Renal pelvis (tissue), 4 donors: Measurements from ENCODE around the gene STAT1. TPM values are rescaled to one million over a fixed set of nuclear protein-coding genes. Genes with fewer than 3 reads are reported as not detected.
"Not testable (repeated sequence)": the region's sequence is repeated elsewhere in the genome, so short reads cannot be mapped to it uniquely, and the experiment has no call there.

ENCODE experiments used
- DNase-seq: peaks from one replicate; pipeline ENCODE4 v3.0.0-alpha.2; 2013
- polyA plus RNA-seq, 3 donors: library from polyadenylated mRNA; unstranded; fragments of 120-200 nt; gene quantifications; one replicate each; pipeline ENCODE4 v1.2.1, GENCODE V29; 2013; ENCODE audit not compliant: insufficient read length in 3 of 3

Gene STAT1
- polyA plus RNA-seq, 3 donors: 135 to 155 (median 135) TPM

- DNase-seq: no peak
These were observed 2.8 kb downstream of the STAT1 start for GRCh38 chr2:191010887-191011885.

GRCh38 chr2:191009541-191010374, 4.2 kb downstream of the STAT1 start:
- no peak for DNase-seq

- no peak for DNase-seq
These were observed 5.7 kb downstream of the STAT1 start for GRCh38 chr2:191008286-191008685.

GRCh38 chr2:191006997-191007783, 6.8 kb downstream of the STAT1 start:
- no peak for DNase-seq

- DNase-seq: no peak
These were observed 7.7 kb downstream of the STAT1 start for GRCh38 chr2:191006297-191006696.

DNA sequence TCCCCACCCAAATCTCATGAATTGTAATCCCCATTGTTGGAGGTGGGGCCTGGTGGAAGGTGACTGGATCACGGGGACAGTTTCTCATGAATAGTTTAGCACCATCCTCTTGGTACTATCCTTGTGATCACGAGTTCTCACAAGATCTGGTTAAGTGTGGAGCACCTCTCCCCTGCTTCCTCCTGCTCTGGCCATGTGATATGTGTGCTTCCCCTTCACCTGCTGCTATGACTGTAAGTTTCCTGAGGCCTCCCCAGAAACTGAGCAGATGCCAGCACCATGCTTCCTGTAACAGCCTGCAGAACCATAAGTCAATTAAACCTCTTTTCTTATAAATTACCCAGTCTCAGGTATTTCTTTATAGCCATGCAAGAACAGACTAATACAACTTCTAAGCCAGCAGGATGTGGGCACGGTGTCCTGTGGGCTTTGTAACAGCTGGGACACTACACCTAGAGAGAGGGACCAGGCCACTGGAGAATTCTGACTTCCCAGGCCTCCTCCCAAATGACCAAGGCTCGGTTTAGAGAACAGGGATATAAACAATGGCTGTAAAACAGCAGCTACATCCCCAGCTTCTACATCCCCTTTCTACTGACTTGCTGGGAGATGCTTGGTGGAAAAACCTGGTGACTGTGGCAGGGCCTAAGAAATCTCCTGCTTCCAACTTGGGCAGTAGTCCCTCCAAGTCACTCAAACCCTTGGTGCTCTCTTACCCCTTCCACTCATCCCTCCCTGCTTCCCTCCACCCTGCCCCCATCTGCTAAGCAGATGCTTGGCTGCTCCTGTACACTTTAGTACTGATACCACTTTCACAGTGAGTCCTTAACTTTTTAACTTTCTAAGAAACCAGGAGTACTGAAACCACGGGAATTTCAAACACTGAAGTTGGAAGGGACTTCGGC, 10.3 kb downstream of the STAT1 start:
- DNase-seq: no peak

DNA sequence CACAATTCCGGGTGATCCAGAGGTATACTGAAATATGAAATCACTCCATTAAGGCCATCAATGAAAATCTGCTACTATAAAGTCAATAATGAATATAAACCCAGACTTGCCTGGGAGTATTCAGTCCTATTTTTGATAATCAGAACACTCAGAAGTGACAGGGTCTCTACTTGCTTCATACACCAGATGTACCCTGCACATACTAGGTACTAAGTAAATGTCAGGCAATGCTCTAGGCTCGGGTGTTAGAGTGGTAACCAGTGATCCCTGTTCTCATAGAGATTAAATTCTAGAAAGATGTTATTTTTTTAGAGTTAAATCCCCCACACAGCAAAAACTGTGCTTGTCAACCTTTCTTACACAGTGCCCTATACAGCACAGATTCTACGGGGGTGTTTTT, 12.3 kb downstream of the STAT1 start:
- no peak for DNase-seq

DNA sequence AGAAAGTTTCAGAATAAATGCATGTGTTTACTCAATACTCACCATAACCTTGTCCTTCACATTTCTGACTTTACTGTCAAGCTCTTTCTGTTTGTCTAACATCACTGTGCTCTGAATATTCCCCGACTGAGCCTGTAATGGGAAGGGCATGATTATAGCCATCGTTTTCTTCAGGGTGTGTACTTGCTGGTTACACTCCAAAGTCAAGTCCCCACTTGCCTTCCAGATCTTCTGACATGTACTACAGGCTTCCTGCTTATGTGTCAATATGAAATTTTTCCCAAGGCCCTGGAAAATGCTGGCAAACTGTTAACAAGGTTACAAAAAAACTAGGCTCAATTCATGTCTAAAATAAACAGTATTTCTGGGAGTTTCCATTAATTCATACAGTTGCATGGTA, 12.9 kb downstream of the STAT1 start:
- DNase-seq: no peak

- DNase-seq: no peak
These were observed 13.9 kb downstream of the STAT1 start for GRCh38 chr2:190999949-191000665.

DNA sequence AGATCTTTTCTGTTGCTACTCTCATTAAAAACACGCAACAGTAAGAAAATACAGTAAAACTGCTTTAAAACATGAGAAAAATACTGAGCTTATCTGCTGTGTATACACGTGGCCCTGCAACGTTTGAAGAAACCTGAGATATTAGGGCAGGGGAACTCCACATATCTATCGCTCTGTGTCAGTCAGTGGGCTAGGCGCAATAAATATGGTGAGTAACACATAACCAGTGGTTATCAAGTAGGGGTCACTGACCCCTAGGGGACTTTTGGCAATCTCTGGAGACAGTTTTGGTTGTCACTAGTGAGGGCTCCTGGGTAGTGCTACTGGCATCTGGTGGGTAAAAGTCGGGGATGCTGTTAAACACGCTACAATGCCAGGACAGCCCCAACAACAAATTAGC, 14.9 kb downstream of the STAT1 start:
- no peak for DNase-seq

GRCh38 chr2:190997526-190998113, 16.4 kb downstream of the STAT1 start:
- DNase-seq: no peak

DNA sequence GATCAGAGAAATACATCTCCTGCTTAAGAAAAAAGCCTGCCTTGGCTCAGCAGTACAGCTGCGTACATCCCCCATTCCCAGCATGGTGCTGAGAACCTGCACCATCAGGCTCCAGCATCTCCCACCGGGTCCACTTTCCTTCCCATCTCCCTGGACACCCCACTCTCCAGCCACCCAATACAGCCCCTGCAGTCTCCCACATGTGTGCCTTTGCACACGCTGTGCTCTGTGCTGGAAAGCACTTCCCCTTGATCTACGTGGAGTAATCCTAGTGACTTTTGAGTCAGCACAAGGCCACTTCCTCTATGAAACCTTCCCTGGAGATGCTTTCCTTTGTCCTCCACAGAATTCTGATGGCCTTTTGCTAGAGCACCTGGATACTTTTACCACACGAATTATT, 17.0 kb downstream of the STAT1 start:
- no peak for DNase-seq

DNA sequence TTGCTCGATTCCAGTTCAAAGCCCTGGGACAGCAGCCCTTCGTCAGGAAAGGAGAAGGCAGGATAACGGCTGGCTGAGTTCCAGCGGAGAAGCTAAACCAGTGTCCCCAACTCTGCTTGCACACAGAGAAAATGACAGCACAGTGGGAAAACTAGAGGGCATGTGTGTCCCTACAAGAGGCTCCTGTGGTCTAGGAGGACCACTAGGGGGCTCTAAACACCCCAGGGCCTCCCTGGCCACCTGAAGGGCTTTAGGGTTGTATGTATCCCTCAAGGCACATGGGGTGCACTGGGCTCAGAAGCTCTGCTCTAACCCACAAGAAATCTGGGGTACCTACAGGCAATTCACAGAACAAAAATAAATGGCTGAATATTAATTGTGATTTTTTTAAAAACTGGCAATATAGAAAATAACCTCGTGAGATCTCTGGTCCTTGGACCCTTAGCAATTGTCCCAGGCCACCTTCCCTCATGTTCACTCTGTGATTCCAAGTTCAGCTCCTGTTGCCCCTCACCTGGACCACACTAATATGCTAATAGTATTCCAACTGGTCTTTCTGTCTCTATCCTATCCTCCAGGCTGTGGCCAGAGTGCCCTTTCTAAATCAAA, 17.5 kb downstream of the STAT1 start:
- DNase-seq: no peak

DNA sequence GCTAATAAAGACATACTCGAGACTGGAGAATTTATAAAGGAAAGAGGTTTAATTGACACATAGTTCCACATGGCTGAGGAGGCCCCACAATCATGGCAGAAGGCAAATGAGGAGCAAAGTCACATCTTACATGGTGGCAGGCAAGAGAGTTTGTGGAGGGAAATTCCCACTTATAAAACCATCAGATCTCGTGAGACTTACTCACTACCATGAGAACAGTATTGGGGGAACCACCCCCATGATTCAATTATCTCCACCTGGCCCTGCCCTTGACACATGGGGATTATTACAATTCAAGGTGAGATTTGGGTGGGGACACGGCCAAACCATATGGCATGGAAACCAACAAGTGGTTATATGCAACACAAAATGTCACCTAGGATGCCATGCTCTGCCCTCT, 18.7 kb downstream of the STAT1 start:
- DNase-seq: not testable (repeated sequence)

- no peak for DNase-seq
These were observed 19.8 kb downstream of the STAT1 start for GRCh38 chr2:190994148-190994547.

DNA sequence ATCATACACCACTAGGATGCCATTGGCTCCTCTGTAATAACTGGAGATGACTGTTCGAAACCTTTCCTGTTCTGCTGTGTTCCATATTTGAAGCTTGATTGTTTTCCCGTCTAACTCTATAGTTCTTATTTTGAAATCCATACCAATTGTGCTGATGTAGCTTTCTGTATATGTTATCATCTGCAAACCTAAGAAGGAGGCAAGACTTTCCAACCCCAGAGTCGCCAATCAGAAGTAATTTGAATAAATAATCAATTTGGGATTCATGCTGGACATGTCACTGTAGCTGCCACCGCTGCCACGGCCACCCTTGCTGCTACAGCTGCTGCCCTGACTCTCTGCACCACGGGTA, 20.7 kb downstream of the STAT1 start:
- no peak for DNase-seq

GRCh38 chr2:190990132-190990531, 23.8 kb downstream of the STAT1 start:
- no peak for DNase-seq

DNA sequence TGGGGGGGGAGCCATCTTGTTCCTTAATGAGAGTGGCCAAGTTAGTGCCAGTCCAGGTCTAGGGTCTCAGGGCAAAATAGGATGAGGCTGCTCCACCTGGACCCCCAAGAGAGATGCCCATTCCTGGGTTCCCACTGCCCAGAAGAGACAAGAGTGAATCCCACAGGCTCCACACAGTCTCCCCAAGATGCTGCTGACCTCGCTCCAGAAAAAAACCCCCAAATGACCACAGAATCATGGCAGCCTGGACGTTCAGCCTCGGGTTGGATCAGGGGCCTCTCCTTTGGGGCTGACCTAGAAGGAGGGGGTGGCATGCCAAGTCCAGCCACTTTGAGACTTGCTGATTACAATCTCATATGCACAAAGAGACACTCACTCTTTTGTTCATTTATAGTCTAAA, 25.1 kb downstream of the STAT1 start:
- DNase-seq: no peak

GRCh38 chr2:190987938-190988337, 26.0 kb downstream of the STAT1 start:
- DNase-seq: no peak
